Lower lobe of right lung (tissue), 2 donors: ENCODE measurements around the gene TMEM121B. TPM values are rescaled to one million over a fixed set of nuclear protein-coding genes. Genes with fewer than 3 reads are reported as not detected.
A peak's percentile ranks its signal among the peaks of the same experiment; 100 is the strongest.

Source experiments
- ATAC-seq, 2 donors: fragments of 200-7000 bp; cut with Tn5 transposase; one replicate each; pipeline ENCODE4 v1.9.1; 2020 to 2022; ENCODE audit warnings: mild to moderate bottlenecking in 2 of 2, moderate library complexity in 2 of 2
- DNase-seq: peaks from one replicate; pipeline ENCODE4 v3.0.0-alpha.2; 2020
- H3K27ac ChIP-seq: fragments of 200-600 bp; one replicate; pipeline ENCODE4 v1.8.0; 2022
- H3K27me3 ChIP-seq: fragments of 200-600 bp; one replicate; pipeline ENCODE4 v1.8.0; 2022; ENCODE audit warnings: low read depth
- H3K36me3 ChIP-seq: fragments of 200-600 bp; one replicate; pipeline ENCODE4 v1.8.0; 2022; ENCODE audit warnings: mild to moderate bottlenecking
- H3K4me1 ChIP-seq: fragments of 200-600 bp; one replicate; pipeline ENCODE4 v1.8.0; 2022
- H3K4me3 ChIP-seq: fragments of 200-600 bp; one replicate; pipeline ENCODE4 v1.8.0; 2022; ENCODE audit warnings: mild to moderate bottlenecking
- H3K9me3 ChIP-seq: fragments of 200-600 bp; one replicate; pipeline ENCODE4 v1.8.0; 2022
- intact Hi-C: fragments of 100-400 bp; cut with DNase I; formaldehyde crosslinking; loops from one replicate; pipeline ENCODE4 v1.11.0; 2022
- total RNA-seq: library from RNA; stranded (reverse); fragmentation: NEBNext Ultra II Directional; extraction: Animal tissue kit (Norgen Biotek cat#: 25700); gene quantifications from one replicate; pipeline ENCODE4 v1.2.1, GENCODE V29; 2021
- TF ChIP-seq, protein P1 (sequence below): fragments of 200-600 bp; IDR thresholded peaks from one replicate; pipeline ENCODE4 v1.8.0; 2022; ENCODE audit warnings: antibody characterized with exemption, mild to moderate bottlenecking
- donor health status: DM: no; HTN: yes; CAD: no; lungs with severe emphysema.

Gene TMEM121B
- total RNA-seq, 1 donor from 2014 or later: 0.97 TPM

DNA sequence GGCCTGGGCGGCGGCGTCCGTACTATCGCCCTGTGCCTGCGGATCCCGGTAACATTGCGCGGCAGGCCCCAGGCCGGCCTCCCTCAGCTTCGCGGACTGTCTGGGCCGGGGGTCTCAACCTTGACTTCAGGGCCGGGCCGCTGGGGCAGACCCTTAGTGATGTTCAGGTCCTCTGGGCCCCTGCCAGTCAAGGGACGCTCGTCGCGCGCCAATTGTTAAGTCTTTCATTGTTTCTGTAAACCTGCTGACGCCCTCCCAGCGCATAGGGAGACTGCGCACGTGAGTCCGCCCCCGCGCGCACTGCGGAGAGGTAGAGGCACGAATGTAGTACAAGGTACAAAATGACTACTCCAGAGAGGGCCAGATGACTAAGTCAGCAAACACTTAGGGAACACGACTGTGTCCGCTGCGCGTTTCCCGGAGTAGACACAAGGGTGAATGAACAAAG is 38.4 kb upstream of the TMEM121B start:
- Histone ChIP-seq H3K36me3 (peaks cover 5% of the 10 kb centered on the region), H3K4me1 (peaks cover 39% of the 10 kb centered on the region), H3K27me3 (no peaks in the 10 kb centered on the region), H3K9me3 (no peaks in the 10 kb centered on the region), H3K4me3 (peak overlapping the region; percentile 84), H3K27ac (peak overlapping the region; percentile 94)
- ATAC-seq (peak; percentile 55 to 77), DNase-seq (no peak)
- intact Hi-C loops: no loop called here
- TF ChIP-seq, protein P1, sequence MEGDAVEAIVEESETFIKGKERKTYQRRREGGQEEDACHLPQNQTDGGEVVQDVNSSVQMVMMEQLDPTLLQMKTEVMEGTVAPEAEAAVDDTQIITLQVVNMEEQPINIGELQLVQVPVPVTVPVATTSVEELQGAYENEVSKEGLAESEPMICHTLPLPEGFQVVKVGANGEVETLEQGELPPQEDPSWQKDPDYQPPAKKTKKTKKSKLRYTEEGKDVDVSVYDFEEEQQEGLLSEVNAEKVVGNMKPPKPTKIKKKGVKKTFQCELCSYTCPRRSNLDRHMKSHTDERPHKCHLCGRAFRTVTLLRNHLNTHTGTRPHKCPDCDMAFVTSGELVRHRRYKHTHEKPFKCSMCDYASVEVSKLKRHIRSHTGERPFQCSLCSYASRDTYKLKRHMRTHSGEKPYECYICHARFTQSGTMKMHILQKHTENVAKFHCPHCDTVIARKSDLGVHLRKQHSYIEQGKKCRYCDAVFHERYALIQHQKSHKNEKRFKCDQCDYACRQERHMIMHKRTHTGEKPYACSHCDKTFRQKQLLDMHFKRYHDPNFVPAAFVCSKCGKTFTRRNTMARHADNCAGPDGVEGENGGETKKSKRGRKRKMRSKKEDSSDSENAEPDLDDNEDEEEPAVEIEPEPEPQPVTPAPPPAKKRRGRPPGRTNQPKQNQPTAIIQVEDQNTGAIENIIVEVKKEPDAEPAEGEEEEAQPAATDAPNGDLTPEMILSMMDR: no peak

DNA sequence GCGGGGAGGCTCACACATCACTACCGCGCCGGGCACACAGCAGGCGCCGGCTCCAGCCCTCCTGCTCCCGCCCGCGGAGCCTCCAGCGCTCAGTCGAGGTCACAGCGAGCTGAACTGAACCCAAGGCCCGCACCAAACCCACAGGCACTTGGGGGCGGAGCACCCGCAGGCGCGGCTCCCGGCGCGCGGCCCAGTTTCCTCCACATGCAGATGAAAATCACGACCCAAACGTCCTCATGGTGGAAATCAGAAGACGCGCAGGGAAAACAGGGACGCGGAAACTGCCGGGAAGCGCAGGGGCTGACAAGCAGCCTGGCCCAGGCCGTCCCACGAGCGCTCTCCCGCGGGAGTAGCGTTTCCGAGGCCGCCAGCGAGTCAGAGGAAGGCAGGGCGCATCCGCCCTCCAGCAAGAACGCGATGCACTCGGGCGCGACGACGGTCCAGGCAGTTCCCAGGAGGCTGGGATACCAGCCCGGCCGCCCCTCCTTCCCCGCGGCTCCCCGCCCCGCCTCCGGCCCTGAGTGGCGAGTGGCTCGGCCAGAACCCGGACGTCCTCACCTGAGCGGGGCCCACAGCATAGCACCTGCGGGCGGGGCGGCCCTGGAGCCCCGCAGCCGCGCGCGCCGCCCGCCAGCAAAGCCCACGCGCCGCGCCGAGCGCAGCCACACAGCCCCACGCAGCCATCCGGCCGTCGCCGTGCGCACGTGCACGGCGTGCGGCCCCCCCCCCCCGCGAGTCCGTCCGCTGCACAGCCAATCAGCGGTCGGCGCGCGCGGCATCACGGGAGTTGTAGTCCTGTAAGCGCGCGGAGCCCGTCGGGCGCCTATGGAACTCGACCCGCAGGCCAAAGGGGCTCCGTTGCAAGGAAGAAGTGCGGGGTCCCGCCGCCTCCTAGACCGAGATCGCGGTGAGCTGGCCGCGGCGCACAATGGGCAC is 37.7 kb upstream of the TMEM121B start, which contains the start of gene HDHD5:
Gene HDHD5, minus strand, starts transcription at position 710 of the 936 bp plus-strand sequence. Its CDS starts 26 bp downstream, at position 684.
- Histone ChIP-seq H3K27me3 (no peaks in the 10 kb centered on the region), H3K4me1 (peaks cover 39% of the 10 kb centered on the region), H3K27ac (peak within 1 kb of the TSS; percentile 94), H3K36me3 (peaks cover 5% of the 10 kb centered on the region), H3K9me3 (no peaks in the 10 kb centered on the region), H3K4me3 (peak within 1 kb of the TSS; percentile 84)
- intact Hi-C loops: no loop called here
- ATAC-seq (peak; percentile 97), DNase-seq (peak; percentile 95)
- TF ChIP-seq, protein P1: no peak

DNA sequence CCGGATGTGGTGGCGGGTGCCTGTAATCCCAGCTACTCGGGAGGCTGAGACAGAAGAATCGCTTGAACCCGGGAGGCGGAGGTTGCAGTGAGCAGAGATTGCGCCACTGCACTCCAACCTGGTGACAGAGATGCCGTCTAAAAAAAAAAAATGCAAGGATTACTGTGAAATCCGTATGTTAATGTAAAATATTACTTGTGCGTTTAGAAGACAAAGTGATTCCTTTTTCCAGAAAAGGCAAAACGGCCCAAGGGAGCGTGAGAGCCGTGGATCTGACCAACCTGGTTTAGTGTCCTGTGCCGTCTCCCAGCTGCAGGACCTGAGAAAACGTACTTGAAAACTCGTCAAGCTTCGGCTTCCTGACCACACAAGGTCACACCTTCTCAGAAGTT is 37.0 kb upstream of the TMEM121B start:
- Histone ChIP-seq H3K4me1 (peaks cover 39% of the 10 kb centered on the region), H3K27ac (peak overlapping the region; percentile 94), H3K9me3 (no peaks in the 10 kb centered on the region), H3K27me3 (no peaks in the 10 kb centered on the region), H3K4me3 (peak overlapping the region; percentile 84), H3K36me3 (peaks cover 5% of the 10 kb centered on the region)
- TF ChIP-seq, protein P1: no peak
- DNase-seq: no peak
- intact Hi-C loops: no loop called here
- no peak for ATAC-seq

DNA sequence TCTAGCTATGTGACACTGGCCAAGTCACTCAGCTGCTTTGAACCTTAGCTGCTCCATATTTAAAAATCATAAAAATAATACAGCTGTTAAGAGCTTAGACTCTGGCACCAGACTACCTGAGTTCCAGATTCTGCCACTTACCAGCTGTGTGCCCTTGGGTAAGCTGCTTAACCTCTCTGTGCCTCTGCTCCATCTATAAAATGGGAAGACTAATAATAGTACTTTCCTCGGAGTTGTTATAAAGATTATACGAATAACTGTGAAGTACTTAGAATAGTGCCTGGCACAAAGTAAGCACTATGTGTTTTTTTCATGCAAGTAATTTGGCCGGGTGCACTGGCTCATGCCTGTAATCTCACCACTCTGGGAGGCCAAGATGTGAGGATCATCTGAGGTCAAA is 36.6 kb upstream of the TMEM121B start:
- ATAC-seq (no peak), DNase-seq (no peak)
- no peaks in the 10 kb centered on the region for H3K9me3 ChIP-seq
- H3K36me3 ChIP-seq: peaks cover 5% of the 10 kb centered on the region
- intact Hi-C loops: no loop called here
- no peaks in the 10 kb centered on the region for H3K27me3 ChIP-seq
- TF ChIP-seq, protein P1: no peak
- peak overlapping the region; percentile 94 for H3K27ac ChIP-seq
- peaks cover 39% of the 10 kb centered on the region for H3K4me1 ChIP-seq
- H3K4me3 ChIP-seq: peak overlapping the region; percentile 84

DNA sequence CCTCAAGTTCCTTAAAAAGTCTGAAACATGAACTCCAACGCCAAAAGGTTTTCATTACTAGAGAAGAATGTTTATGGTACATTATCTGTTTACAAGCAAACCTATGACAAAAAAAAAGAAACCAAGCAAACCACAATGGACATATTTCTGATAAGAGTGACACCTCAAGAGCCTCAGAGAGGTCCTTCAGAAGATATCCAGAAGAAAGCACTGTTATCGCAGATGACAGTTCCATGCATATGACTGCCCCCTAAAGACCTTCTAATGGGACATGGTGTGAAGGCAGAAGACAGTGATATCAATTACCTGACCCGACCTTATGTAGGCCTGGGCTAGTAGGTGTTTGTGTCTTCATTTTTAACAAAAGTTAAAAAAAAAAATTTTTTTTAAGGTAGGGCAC is 34.8 kb upstream of the TMEM121B start:
- no peak for ATAC-seq
- no peak overlapping the region for H3K4me3 ChIP-seq
- TF ChIP-seq, protein P1: no peak
- H3K27me3 ChIP-seq: no peaks in the 10 kb centered on the region
- DNase-seq: no peak
- H3K4me1 ChIP-seq: peaks cover 39% of the 10 kb centered on the region
- H3K36me3 ChIP-seq: peaks cover 5% of the 10 kb centered on the region
- H3K9me3 ChIP-seq: no peaks in the 10 kb centered on the region
- no peak overlapping the region for H3K27ac ChIP-seq
- intact Hi-C loops: no loop called here
